SH-SY5Y (cell line): ENCODE results near the gene MTHFD1L.

Source experiments
- GATA2 ChIP-seq: IDR thresholded peaks from 2 replicates; pipeline ENCODE4 v1.6.1; 2011; ENCODE audit warnings: mild to moderate bottlenecking, low read depth, low read length
- GATA3 ChIP-seq: IDR thresholded peaks from 2 replicates; pipeline ENCODE4 v1.6.1; 2011; ENCODE audit warnings: low read depth, mild to moderate bottlenecking, low read length, moderate library complexity

- TF ChIP-seq GATA3 (no peak), GATA2 (no peak)
Measured at GRCh38 chr6:151148111-151148510, 282.6 kb downstream of the MTHFD1L start.
